HG03103 (cell line): ENCODE results near the gene LSP1.
"Not testable (repeated sequence)": the region's sequence is repeated elsewhere in the genome, so short reads cannot be mapped to it uniquely, and the experiment has no call there.

Source experiments
- ATAC-seq: cut with Tn5 transposase; IDR thresholded peaks from one replicate; pipeline ENCODE4 v1.9.1; 2021; ENCODE audit warnings: low read depth; ENCODE audit not compliant: unreplicated experiment

LSP1 gene, protein sequence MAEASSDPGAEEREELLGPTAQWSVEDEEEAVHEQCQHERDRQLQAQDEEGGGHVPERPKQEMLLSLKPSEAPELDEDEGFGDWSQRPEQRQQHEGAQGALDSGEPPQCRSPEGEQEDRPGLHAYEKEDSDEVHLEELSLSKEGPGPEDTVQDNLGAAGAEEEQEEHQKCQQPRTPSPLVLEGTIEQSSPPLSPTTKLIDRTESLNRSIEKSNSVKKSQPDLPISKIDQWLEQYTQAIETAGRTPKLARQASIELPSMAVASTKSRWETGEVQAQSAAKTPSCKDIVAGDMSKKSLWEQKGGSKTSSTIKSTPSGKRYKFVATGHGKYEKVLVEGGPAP

GRCh38 chr11:1852877-1853276, at the start of gene LSP1:
TSS of gene LSP1 (plus strand) at chr11:1853084. CDS start at chr11:1853145, 61 bp downstream.
- ATAC-seq: peak; percentile 35

- ATAC-seq: no peak
These were observed 49.6 kb upstream of the LSP1 start for GRCh38 chr11:1803246-1803645.

DNA sequence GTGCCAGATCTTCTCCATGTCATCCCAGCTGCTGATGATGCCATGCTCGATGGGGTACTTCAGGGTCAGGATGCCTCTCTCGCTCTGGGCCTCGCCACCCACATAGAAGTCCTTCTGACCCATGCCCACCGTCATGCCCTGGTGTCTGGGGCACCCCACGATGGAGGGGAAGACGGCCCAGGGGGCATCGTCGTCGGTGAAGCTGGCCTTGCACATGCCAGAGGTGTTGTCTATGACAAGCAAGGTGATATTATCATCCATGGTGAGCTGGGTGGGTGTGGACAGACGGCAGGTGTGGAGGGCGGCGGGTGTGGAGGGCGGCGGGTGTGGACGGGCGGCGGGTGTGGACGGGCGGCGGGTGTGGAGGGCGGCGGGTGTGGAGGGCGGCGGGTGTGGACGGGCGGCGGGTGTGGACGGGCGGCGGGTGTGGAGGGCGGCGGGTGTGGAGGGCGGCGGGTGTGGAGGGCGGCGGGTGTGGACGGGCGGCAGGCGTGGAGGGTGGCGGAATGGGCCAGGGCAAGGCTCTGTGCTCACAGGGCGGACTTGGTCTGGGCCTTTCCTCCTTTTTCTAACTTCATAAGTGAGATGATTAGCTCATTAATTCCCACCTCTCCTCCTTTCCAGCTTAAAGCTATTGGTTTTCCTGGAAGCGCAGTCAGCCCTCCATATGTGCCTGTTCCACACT, 48.9 kb upstream of the LSP1 start:
- not testable (repeated sequence) for ATAC-seq

DNA sequence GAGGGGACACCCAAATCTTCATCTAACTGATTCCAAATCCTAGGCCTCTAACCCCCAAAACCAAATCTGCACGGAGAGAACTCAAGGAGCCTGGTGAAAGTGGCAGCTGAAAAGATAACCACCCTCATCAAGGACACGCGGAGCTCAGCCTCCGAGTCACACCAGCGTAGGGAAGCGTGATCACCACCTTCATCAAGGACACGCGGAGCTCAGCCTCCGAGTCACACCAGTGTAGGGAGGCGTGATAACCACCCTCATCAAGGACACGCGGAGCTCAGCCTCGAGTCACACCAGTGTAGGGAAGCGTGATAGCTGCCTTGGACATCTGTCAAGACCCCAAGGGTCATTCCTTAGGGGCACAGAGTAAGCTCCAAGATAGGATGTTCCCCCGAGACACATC, 47.4 kb upstream of the LSP1 start:
- ATAC-seq: no peak

DNA sequence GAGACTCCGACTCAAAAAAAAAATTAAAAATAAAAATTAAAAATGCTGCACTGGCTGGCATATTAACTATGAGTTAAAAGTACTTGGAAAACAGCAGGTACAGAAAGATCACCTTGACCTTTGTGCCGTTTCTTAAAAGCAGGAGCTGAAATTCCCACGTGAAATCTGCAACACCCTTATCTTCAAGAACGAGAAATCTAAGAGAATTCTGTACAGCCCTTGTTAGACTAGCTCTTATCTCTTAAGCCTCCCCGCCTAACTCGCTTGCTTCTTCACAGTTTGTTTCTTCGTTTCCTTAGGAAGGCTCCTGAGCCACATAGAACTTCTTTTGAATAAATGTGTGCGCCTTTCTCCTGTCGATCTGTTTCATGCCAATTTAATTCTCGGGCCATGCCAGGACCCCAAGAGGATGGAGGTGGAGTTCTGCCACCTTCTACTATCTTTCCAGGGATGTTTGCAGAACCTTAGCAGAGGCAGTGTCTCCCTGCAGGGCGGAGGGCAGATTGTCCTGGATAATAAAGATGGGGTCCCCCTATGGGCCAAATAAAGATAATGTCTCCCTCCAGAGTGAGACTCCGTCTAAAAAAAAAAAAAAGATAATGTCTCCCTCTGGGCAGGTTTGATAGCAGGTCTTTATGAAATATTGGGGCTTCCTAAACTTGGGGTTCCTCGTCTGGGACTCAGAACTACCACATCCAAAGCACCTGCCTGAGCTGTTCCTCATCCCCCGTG, 45.5 kb upstream of the LSP1 start:
- no peak for ATAC-seq

DNA sequence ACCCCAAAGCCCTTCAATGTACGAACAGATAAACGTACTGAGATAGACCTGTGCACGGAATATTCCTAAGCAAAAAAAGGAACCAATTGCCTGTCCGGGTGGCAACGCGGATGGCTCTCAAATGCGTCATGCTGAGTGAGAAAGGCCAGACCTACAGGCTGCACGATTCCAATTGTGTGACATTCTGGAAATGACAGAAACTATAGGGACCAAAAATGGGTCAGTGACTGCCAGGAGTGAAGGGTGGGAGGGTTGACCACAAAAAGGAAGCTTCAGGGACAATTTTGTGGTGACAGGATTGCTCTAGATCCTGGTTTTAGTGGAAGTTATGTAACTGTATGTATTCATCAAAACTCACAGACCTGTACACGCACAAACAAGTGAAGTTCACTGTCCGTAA, 42.1 kb upstream of the LSP1 start:
- ATAC-seq: no peak

DNA sequence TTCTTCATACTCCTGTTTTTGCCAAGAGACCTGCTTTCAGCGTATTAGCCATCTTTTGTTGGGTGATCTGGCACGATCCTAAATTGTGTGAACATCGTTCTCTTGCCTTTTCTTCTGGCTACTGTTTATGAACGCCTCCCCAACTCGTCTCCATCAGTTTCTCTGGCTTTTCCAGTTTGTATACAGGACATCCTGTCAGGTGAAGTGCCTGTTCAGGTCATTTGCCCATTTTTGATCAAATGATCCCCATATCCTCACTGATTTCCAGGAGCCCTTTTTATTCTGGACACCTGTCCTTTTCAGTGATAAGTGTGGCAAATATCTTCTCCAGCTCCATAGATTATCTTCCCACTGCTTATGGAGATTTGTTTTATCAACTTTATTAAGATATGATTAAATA, 40.6 kb upstream of the LSP1 start:
- no peak for ATAC-seq

DNA sequence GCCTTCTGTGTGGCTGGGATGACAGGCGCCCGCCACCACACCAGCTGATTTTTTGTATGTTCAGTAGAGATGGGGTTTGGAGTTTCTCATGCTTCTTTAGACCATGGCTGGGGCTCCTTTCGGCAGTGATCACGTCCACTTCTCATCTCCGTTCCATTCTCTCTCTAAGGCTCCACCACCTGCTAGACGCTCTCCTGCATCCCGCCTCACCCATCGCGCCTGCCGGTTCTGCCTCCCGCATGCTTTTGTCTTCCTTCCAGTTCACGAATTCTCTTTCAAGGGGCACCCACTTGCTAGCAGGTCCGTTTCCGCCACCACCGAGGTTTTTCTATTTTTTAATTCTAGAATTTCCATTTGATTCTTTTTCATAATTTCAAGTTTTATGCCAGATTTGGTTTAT, 40.1 kb upstream of the LSP1 start:
- no peak for ATAC-seq

GRCh38 chr11:1813356-1813755, 39.5 kb upstream of the LSP1 start:
- not testable (repeated sequence) for ATAC-seq

DNA sequence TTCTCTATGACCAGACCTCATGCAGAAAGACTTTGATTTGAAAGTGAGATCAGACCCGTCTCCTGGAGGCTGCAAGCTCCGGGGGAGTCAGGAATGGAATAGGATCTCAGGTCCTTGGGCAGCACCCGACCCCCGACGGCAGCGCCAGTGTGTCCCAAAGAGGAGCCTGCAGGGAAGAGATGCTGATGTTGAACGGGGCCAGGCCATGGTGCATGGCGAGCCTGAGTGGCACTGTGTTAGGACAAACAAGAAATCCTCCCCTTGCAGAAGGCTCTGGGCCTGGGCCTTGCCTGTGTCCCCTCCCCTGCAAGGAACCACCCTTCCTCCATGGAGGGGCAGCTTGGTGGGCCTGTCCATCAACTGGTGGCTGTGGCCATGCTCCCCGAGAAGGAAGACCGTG, 38.2 kb upstream of the LSP1 start:
- ATAC-seq: no peak

DNA sequence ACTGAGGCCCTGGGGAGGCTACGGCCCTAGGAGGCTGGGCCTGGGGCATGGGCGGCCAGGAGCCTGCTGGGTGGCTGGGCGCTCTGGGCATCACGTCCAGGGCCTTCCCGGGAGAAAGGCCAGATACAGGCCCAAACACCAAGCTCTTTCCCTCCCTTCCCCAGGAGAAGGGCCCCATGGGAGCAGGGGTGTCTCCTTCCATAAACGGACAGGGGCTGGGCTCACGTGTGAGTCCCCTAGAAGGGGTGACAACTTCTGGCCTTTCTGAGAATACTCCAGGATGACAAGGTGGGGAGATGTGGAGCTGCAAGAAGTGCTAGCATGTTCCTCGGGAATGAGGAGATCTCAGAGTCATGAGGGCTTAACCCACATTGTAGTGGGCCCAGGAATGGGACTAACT, 37.6 kb upstream of the LSP1 start:
- no peak for ATAC-seq

- no peak for ATAC-seq
These were observed 37.1 kb upstream of the LSP1 start for GRCh38 chr11:1815751-1816150.

DNA sequence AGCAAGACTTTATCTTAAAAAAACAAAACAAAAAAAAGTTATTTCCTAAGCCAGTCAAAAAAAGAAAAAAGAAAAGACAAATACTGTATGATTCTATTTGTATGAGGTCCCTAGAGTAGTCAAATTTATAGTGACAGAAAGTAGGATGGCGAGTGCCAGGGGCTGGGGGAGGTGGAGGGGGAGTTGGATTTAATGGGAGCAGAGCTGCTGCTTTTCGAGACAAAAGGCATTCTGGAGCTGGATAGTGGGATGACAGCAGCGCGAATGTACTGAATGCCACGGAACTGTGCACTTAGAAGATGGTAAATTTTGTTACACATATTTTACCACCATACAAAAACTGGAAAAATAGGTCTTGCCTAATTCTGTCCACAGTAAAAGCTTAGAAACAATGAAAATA, 35.9 kb upstream of the LSP1 start:
- no peak for ATAC-seq

- no peak for ATAC-seq
These were observed 35.4 kb upstream of the LSP1 start for GRCh38 chr11:1817511-1817910.

GRCh38 chr11:1819074-1819473, 33.8 kb upstream of the LSP1 start:
- no peak for ATAC-seq

GRCh38 chr11:1820463-1821325, 32.2 kb upstream of the LSP1 start:
- ATAC-seq: no peak

- ATAC-seq: no peak
These were observed 31.3 kb upstream of the LSP1 start for GRCh38 chr11:1821562-1821961.

DNA sequence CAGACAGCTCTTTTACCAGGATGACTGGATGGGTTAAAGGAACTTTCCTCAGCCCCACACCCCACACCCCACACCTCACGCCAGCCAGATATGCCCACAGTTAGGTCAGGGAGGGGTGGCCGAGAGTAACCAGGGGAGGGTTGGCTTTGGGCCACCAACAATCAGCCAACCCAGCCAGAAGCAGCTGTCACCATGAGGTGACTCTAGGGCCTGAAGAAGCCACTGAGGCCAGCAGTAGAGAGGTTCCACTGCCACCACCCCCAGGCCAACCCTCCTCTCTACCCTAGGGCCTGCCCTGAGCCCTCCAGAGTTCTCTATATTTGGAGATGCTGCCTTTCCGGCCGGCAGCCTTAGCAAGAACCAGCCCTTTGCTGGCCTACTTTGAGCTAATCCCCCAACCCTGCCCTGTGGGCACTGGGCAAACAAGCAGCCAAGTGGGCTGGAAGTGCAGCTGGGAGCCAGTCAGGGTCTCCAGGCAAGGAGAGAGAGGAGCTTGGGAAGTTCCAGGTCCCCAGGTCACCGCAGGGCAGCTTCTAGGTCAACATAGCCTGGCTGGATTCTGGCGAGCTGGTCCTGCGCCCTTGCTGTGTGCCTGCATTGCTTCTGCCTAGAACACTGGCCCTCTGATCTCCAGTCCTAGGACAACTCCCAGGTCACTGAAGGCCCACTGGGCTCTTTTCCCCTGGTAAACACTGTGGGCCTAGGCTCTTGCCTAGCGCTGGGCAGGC, 30.1 kb upstream of the LSP1 start:
- no peak for ATAC-seq

DNA sequence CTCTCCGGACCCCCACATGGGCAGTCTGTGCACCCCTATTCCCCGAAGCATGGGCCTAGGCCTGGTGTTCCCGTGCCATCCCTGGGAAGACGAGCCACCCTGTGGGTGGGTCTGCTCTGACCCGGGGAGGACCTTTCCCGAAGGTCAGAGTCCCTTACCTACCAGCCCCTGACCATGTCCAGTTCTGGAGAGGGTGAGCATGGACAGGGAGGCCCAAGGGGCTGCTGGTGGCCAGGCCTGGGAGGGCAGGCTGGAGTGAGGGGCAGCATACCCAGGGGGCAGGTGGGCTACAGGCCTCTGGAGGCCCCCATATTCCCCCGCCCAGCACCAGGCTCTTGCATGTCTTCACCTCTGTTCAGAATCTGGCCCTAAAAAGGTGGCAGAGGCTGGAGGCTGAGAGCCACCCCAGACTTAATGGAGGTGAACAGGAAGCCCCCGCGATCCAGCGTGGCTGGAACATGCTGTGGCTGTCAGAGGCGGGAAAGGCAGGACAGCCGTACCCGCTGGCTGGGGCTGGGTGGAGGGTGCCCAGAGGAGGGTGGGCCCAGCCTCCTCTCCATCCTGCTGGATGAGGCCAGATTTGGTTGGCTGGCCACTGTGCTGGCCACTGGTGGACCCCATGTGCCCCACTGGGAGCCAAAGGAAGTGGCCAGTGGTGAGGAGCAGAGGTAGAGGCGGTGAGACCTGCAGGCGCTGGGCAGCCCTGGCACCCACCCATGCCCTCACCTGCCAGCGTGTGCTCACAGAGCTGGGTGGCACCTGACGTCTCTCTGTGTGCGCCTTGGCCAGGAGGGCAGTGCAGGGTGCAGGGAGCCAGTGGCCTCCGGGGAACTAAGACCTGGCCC, 29.3 kb upstream of the LSP1 start:
- no peak for ATAC-seq
